SU-DHL-6 (cell line): ENCODE measurements around the gene COL23A1.

ENCODE experiments used
- H2AFZ ChIP-seq: fragments of 200-600 bp; sonication (generic); 2 replicates; pipeline ENCODE4 v1.6.1; 2014; ENCODE audit warnings: low read depth, mild to moderate bottlenecking, moderate library complexity, mixed read lengths, antibody characterized with exemption, low read length; ENCODE audit not compliant: severe bottlenecking
- H3F3A ChIP-seq: fragments of 200-600 bp; shearing (Covaris generic); 2 replicates; pipeline ENCODE4 v1.6.0; 2016; ENCODE audit warnings: antibody characterized with exemption, mild to moderate bottlenecking; ENCODE audit not compliant: insufficient read depth
- H3K27ac ChIP-seq: fragments of 200-600 bp; sonication (generic); 2 replicates; pipeline ENCODE4 v1.5.1; 2016; ENCODE audit warnings: low read depth, mild to moderate bottlenecking, low read length, moderate library complexity, mixed read lengths
- H3K27me3 ChIP-seq: fragments of 200-600 bp; sonication (generic), shearing (Covaris generic); 2 replicates; pipeline ENCODE4 v1.6.0; 2014; ENCODE audit warnings: mild to moderate bottlenecking, low read length
- H3K36me3 ChIP-seq: fragments of 200-600 bp; sonication (generic); 2 replicates; pipeline ENCODE4 v1.6.1; 2014; ENCODE audit warnings: mild to moderate bottlenecking, low read length, mixed read lengths
- H3K4me2 ChIP-seq: fragments of 300-600, 200-600 bp; shearing (Covaris generic), sonication (generic); 2 replicates; pipeline ENCODE4 v1.6.0; 2014; ENCODE audit warnings: low read length, low read depth, mild to moderate bottlenecking; ENCODE audit not compliant: poor library complexity, severe bottlenecking
- H3K4me3 ChIP-seq: fragments of 200-600 bp; sonication (generic); 2 replicates; pipeline ENCODE4 v1.5.1; 2014; ENCODE audit warnings: antibody characterized with exemption, low read length, mild to moderate bottlenecking, mixed read lengths; ENCODE audit not compliant: insufficient read depth, poor library complexity, severe bottlenecking
- H3K79me2 ChIP-seq: fragments of 200-600 bp; sonication (generic); 2 replicates; pipeline ENCODE4 v1.6.1; 2014; ENCODE audit warnings: mild to moderate bottlenecking, low read length, moderate library complexity; ENCODE audit not compliant: insufficient read depth
- H3K9ac ChIP-seq: fragments of 200-600 bp; sonication (generic); 2 replicates; pipeline ENCODE4 v1.7.0; 2014; ENCODE audit warnings: mild to moderate bottlenecking, low read length
- H3K9me2 ChIP-seq: fragments of 200-600 bp; sonication (generic); replicated peaks from 2 replicates; pipeline ENCODE4 v1.6.1; 2014; ENCODE audit warnings: low read length; ENCODE audit not compliant: insufficient read depth
- H3K9me3 ChIP-seq: fragments of 200-600 bp; sonication (generic); 2 replicates; pipeline ENCODE4 v1.6.1; 2014; ENCODE audit warnings: low read length, mixed read lengths; ENCODE audit not compliant: insufficient read depth
- H4K20me1 ChIP-seq: fragments of 200-600 bp; sonication (generic); 2 replicates; pipeline ENCODE4 v1.6.1; 2014; ENCODE audit warnings: low read depth, mild to moderate bottlenecking, antibody characterized with exemption, low read length, moderate library complexity, mixed read lengths
- CTCF ChIP-seq: fragments of 200-600 bp; sonication (generic); IDR thresholded peaks from one replicate; pipeline ENCODE4 v1.5.1; 2017; ENCODE audit warnings: antibody characterized with exemption, mild to moderate bottlenecking, low read length, moderate library complexity; ENCODE audit not compliant: insufficient read depth, poor library complexity, severe bottlenecking
- EZH2phosphoT487 ChIP-seq: fragments of 200-600 bp; sonication (generic), shearing (Covaris generic); conservative IDR thresholded peaks from 2 replicates; pipeline ENCODE4 v1.6.1; 2018; ENCODE audit warnings: mild to moderate bottlenecking, antibody characterized with exemption, low read length, moderate library complexity, mixed read lengths

Gene COL23A1

GRCh38 chr5:178380541-178381074, 209.6 kb downstream of the COL23A1 start:
- Histone ChIP-seq H3K9me2 (no peaks in the 10 kb centered on the region), H3K4me2 (no peak overlapping the region), H3K9ac (no peak overlapping the region), H3K79me2 (no peaks in the 10 kb centered on the region), H3K27ac (no peak overlapping the region), H3K27me3 (no peaks in the 10 kb centered on the region), H4K20me1 (no peaks in the 10 kb centered on the region), H3K36me3 (no peaks in the 10 kb centered on the region), H3K4me3 (no peak overlapping the region), H2AFZ (no peak overlapping the region), H3F3A (no peaks in the 10 kb centered on the region), H3K9me3 (no peaks in the 10 kb centered on the region)
- TF ChIP-seq EZH2phosphoT487 (no peak), CTCF (no peak)

- no peak overlapping the region for H3K4me2 ChIP-seq
- no peaks in the 10 kb centered on the region for H3F3A ChIP-seq
Measured at GRCh38 chr5:178380086-178380485, 210.1 kb downstream of the COL23A1 start.

GRCh38 chr5:178378527-178379484, 211.4 kb downstream of the COL23A1 start:
- Histone ChIP-seq H3K27ac (no peak overlapping the region), H3K4me3 (no peak overlapping the region), H3K9me3 (no peaks in the 10 kb centered on the region), H3K79me2 (no peaks in the 10 kb centered on the region), H3K9me2 (no peaks in the 10 kb centered on the region), H3K4me2 (no peak overlapping the region), H3K36me3 (no peaks in the 10 kb centered on the region), H3K9ac (no peak overlapping the region), H3F3A (no peaks in the 10 kb centered on the region), H4K20me1 (no peaks in the 10 kb centered on the region), H3K27me3 (no peaks in the 10 kb centered on the region), H2AFZ (no peak overlapping the region)
- TF ChIP-seq CTCF, result no peak
- TF ChIP-seq EZH2phosphoT487, result no peak

More at GRCh38 chr5:178380086-178380485, 210.1 kb downstream of the COL23A1 start:
- H4K20me1 ChIP-seq, result no peaks in the 10 kb centered on the region
- no peaks in the 10 kb centered on the region for H3K27me3 ChIP-seq
- H3K9ac ChIP-seq, result no peak overlapping the region
- no peaks in the 10 kb centered on the region for H3K9me2 ChIP-seq
- H2AFZ ChIP-seq, result no peak overlapping the region
- H3K27ac ChIP-seq, result no peak overlapping the region
- no peaks in the 10 kb centered on the region for H3K9me3 ChIP-seq
- TF ChIP-seq EZH2phosphoT487, result no peak
- TF ChIP-seq CTCF, result no peak
- no peaks in the 10 kb centered on the region for H3K36me3 ChIP-seq
- H3K4me3 ChIP-seq, result no peak overlapping the region
- no peaks in the 10 kb centered on the region for H3K79me2 ChIP-seq
